Measurements from ENCODE around the gene SUSD5.

DNA sequence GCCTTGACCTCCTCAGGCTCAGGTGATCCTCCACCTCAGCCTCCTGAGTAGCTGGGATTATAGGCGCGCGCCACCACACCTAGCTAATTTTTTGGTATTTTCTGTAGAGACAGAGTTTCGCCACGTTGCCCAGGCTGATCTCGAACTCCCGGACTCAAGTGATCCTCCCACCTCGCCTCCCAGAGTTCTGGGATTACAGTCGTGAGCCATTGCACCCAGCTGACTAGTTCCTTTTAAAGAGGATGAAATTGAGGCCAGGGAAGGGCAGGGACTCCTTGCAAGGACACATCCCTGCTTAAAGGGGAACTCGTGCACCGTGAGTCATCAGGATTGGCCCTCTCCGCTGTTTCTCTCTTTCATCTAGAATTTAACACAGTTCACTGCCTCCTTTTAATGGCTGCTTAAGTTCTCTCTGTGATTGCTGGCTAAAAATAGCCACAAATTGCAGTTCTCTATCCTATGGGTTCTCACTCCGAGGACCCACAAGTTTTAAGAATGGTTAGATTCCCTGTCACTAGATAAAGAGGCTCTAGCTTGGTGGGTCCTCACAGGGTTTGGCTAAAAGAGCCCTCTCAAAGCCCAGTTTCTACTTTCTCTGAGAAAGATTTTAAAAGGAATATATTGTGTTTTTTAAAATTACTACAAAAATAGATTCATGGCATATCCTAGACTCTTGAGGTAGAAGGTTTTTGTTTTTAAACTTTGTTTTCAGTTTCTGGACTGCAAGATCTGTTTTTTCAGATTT is 103.4 kb downstream of the SUSD5 start:
- TF ChIP-seq NBN (conservative IDR thresholded peaks at IDR 0.05) (no peak), REXO4 (CRISPR knock-in tag; IDR thresholded peaks at IDR 0.05; ENCODE audit: borderline replicate concordance) (no peak), EZH2 (conservative IDR thresholded peaks at IDR 0.05; ENCODE audit: low read depth, low read length) (no peak), RAD21 (CRISPR knock-in tag; IDR thresholded peaks at IDR 0.05) (no peak), ZNF350 (CRISPR knock-in tag; IDR thresholded peaks at IDR 0.05; ENCODE audit: borderline replicate concordance, low read depth) (no peak), ZNF335 (CRISPR knock-in tag; IDR thresholded peaks at IDR 0.05) (no peak), GABPA (IDR thresholded peaks at IDR 0.05; ENCODE audit: low read depth, low read length) (no peak), GABPA (CRISPR knock-in tag; IDR thresholded peaks at IDR 0.05; ENCODE audit: low read depth) (no peak), HDAC1 (CRISPR knock-in tag; IDR thresholded peaks at IDR 0.05) (no peak), ZFP36 (IDR thresholded peaks at IDR 0.05; ENCODE audit: borderline replicate concordance, low read depth, low read length, partially characterized antibody) (no peak), NFE2L2 (IDR thresholded peaks at IDR 0.05; ENCODE audit: low read length) (no peak)
- TF ChIP-seq, protein P1, sequence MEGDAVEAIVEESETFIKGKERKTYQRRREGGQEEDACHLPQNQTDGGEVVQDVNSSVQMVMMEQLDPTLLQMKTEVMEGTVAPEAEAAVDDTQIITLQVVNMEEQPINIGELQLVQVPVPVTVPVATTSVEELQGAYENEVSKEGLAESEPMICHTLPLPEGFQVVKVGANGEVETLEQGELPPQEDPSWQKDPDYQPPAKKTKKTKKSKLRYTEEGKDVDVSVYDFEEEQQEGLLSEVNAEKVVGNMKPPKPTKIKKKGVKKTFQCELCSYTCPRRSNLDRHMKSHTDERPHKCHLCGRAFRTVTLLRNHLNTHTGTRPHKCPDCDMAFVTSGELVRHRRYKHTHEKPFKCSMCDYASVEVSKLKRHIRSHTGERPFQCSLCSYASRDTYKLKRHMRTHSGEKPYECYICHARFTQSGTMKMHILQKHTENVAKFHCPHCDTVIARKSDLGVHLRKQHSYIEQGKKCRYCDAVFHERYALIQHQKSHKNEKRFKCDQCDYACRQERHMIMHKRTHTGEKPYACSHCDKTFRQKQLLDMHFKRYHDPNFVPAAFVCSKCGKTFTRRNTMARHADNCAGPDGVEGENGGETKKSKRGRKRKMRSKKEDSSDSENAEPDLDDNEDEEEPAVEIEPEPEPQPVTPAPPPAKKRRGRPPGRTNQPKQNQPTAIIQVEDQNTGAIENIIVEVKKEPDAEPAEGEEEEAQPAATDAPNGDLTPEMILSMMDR (CRISPR knock-in tag; IDR thresholded peaks at IDR 0.05) = no peak
- TF ChIP-seq, protein P2, sequence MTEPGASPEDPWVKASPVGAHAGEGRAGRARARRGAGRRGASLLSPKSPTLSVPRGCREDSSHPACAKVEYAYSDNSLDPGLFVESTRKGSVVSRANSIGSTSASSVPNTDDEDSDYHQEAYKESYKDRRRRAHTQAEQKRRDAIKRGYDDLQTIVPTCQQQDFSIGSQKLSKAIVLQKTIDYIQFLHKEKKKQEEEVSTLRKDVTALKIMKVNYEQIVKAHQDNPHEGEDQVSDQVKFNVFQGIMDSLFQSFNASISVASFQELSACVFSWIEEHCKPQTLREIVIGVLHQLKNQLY (CRISPR knock-in tag; IDR thresholded peaks at IDR 0.05) = no peak
